GM12891 (cell line): ENCODE data around the gene TUBGCP2.

Experiments used
- DNase-seq: peaks from one replicate; pipeline ENCODE4 v3.0.0; 2011; ENCODE audit warnings: low spot score; ENCODE audit not compliant: insufficient read length
- FAIRE-seq: peaks from 2 replicates; lab custom pipeline; 2011; peaks lifted over from hg19 to GRCh38; lab: Jason Lieb, UNC
- PAX5 ChIP-seq: IDR thresholded peaks from 2 replicates; pipeline ENCODE4 v1.6.1; 2011; ENCODE audit warnings: low read length, moderate library complexity, mild to moderate bottlenecking; ENCODE audit not compliant: insufficient read depth, severe bottlenecking
- POLR2A ChIP-seq: IDR thresholded peaks from 2 replicates; pipeline ENCODE4 v1.6.1; 2011; ENCODE audit warnings: low read depth, low read length, control low read depth
- POLR2AphosphoS5 ChIP-seq: IDR thresholded peaks from 2 replicates; pipeline ENCODE4 v1.6.1; 2011; ENCODE audit warnings: low read depth, low read length, control low read depth
- POU2F2 ChIP-seq: IDR thresholded peaks from 2 replicates; pipeline ENCODE4 v1.6.1; 2011; ENCODE audit warnings: low read depth, mild to moderate bottlenecking, control low read depth, low read length, moderate library complexity
- SPI1 ChIP-seq: IDR thresholded peaks from 2 replicates; pipeline ENCODE4 v1.6.1; 2011; ENCODE audit warnings: low read depth, low read length, control low read depth
- TAF1 ChIP-seq: IDR thresholded peaks from 2 replicates; pipeline ENCODE4 v1.6.1; 2011; ENCODE audit warnings: low read depth, low read length, control low read depth

TUBGCP2 gene

DNA sequence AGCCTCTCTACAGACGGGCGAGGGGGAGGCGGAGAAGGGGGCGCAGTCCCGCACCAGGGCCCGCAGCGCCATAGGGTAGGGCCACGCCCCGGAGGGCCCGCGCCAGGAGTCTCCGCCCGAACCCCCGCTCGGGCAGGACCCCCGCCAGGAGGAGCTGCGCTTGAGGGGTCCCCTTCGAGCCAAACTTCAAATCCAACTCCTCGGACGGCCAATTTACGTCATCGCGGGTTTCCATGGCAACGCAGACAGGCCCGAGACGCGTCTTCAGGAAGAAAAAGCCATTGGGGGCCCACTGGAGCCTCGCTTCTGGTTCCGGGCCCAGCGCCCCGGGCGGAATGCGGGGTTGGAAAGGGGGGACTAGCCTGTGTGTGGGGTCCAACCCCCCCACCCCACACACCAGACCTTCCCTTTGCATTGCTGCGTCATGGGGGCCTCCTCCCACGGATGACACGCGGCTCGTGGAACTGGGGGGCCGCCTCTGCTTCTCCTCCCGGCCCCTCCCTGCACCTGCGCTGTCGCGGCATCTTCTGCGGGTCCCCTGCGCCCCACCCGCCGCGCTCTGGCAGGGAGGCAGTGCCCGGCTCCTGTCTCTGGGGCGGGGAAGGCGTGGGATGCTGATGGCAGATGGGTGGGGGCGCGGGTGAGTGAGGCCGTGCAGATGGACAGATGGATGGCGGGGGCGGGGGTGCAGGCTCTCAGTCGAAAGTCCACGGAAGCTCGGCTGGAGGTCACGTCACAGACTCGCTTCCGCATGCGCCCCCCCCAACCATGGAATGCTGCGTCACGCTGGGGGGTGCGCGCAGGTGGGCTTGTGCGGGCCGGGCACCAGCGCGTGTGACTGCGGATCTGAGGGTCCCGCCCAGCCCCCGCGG is 26.8 kb upstream of the TUBGCP2 start:
- TF ChIP-seq POU2F2 (no peak), SPI1 (no peak), POLR2AphosphoS5 (no peak), TAF1 (no peak), POLR2A (no peak), PAX5 (no peak)
- DNase-seq (peak; percentile 77), FAIRE-seq (peak; percentile 68)

DNA sequence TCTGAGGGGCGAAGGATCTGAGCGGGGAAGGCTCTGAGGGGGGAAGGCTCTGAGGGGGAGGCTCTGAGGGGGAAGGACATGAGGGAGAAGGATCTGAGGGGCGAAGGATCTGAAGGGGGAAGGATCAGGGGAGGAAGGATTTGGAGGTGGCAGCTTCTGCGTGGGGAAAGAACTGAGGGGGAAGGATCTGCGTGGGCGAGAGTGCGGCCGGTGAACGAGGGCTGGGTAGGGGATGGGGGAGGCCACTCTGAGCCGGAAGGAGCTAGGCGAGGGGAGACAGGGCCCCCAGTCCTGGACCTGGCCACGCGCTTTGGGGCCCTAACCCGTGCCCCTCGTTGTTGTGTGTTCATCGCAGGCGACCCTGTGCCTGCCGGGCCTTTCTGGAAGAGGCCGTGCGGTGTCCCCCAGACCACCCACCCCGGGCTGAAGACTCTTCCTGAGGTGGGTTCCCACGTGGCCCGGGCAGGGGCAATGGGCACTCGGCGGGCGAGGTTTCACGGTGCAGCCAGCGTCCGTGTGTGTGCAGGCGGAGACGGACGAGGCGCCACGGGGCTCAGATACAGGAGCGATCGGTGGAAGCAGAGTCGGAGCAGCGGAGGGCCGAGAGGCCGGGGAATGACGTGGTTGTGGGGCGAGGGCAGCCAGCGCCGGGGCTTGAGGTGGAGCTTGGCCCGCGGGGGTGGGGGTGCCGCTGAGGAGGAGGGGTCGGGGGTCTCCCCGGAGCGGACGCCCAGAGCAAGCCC is 26.0 kb upstream of the TUBGCP2 start:
- DNase-seq (no peak), FAIRE-seq (no peak)
- TF ChIP-seq POLR2AphosphoS5 (no peak), PAX5 (no peak), POLR2A (no peak), POU2F2 (no peak), SPI1 (no peak), TAF1 (no peak)

GRCh38 chr10:133332936-133333699 is 24.4 kb upstream of the TUBGCP2 start:
- no peak for TF ChIP-seq PAX5
- no peak for FAIRE-seq
- no peak for DNase-seq

DNA sequence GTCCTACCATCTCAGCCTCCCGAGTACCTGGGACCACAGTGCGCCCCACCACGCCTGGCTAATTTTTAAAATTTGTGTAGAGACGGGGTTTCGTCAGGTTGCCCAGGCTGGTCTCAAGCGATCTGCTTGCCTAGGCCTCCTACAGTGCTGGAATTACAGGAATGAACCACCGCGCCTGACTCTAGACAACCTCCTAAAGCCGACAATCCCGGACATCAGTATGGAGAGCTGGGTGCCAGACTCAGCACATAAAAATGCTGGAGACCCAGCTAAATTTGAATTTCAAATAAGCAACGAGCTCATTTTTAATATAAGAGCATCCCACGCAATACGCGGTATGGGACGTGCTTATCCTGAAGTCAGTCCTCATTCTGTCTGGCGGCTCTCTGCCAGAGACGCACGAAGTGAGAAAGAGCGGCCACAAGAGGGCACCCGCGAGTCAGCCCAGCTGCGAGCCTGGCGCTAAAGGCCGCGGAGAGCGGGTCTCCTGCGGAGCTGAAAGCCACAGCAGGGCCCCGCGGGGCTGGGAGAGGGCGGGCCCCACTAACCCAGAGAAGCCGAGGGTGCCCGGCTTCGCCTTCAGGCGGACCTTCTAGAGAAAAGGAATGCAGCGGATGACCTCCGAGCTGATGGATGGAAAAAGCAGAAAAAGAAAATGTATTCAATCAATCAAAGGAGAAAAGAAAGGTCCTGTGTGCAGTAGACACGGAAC is 21.0 kb upstream of the TUBGCP2 start:
- peak; percentile 90 for FAIRE-seq
- peak; percentile 1 for TF ChIP-seq PAX5
- no peak for TF ChIP-seq TAF1
- peak; percentile 93 for DNase-seq

DNA sequence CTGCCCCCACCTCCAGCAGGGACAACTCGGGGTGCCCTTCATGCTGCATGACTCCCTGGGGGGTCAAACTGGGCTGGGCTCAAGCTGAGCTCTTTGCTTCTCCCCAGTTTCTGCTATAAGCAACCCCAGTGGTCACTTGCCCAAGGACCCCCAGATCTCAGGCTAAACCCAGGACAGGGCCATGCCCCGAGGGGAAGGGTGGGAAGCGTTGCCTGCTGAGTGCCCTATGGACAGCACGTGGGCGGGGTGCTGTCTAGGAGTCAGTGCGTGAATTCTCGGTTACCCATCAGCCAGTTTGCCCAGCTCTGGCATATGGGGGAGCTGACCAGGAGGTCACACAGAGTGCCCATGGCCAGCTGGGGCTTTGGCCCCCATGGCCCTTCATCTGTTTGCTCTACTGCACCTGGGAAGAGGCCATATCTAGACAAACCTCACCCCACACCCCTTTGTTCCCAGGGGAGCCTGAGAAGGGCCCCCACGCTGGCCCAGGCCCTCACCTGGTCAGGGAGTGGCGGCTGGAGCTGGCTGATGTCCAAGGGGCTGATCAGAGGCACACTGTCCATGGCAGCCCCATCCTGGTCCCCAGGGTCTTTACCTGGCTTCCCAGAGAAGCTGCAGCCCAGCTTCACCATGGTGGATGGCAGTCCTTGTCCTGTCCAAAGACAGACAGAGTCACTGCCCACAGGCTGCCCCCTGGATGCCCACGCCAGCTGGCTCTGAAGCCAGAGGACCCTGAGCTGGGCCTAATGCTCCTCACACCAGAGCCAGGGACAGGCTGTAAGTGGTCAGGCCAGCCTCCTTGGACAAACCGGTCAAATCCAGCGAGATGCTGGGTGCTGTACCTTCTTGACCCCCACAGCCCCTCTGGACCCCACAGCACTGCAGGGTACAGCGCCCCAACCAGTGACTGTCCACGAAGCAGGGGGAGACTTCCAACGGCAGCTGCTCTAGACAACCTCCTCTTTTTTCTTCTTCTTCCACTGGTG is 20.0 kb upstream of the TUBGCP2 start:
- DNase-seq (no peak), FAIRE-seq (no peak)
- no peak for TF ChIP-seq POLR2AphosphoS5
- TF ChIP-seq POLR2A: no peak
- no peak for TF ChIP-seq PAX5
- TF ChIP-seq TAF1: no peak
- no peak for TF ChIP-seq SPI1
- TF ChIP-seq POU2F2: no peak

GRCh38 chr10:133327651-133328357 is 19.1 kb upstream of the TUBGCP2 start:
- DNase-seq (no peak), FAIRE-seq (no peak)
- TF ChIP-seq POLR2AphosphoS5: no peak

DNA sequence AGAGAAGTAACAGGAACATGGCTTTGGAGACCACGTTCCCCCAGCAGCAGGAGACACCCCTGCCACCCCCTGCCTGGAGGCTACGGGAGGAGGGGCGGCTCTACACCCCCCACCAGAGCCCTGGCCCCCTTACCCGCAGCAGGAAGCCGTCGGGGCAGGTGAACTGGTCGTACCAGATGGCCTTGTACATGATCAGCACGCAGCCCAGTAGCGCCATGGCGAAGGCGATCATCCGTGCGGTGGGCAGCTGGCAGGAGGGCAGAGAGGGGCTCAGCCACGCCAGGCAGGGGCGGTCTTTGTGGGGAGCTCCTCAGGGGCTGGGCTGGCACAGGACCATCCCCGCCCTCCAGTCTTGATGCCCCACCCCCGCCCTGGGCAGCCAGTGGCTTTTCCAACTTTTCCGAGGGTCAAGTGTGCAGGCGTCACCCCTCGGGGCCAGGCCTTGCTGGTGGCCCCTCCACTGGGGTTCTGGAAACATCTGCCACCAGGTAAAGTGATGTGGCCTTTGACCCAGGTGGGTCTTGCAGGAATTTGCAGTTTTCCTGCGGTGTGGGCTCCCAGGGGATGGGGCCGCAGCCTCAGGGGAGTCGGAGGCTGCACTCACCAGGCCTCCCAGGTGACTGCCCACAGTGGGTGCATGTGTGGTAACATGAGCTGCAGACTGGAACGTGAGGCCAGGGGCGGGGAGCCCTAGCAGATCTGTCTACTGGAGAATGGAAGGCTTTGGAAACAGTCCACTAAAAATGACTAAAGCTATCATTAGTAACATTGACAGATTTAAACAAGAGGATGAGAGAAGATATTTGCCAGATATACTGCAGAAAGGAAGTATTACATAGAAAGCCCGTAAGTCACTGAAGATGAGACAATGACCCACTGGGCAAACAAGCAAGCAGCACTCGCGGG is 18.3 kb upstream of the TUBGCP2 start:
- FAIRE-seq (no peak), DNase-seq (no peak)
- TF ChIP-seq TAF1 (no peak), POLR2AphosphoS5 (no peak)

DNA sequence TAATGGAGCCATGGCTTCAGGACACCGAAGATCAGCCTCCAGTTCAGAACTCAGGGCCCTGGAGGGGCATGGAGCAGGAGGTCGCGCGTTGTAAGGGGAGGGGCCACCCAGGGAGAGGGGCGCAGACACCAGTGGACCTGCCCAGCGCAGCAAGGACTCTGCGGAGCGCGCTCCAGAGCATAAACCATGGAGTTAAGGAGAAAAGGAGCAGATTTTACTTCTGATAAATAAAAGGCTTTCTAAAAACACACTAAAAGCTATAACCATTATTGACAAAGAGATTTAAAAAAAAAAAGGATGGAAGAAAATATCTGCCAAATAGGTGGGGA is 17.5 kb upstream of the TUBGCP2 start:
- no peak for FAIRE-seq

More for the DNA sequence above, 17.5 kb upstream of the TUBGCP2 start:
- TF ChIP-seq SPI1: no peak
- TF ChIP-seq TAF1: no peak
- no peak for TF ChIP-seq POU2F2
- TF ChIP-seq POLR2AphosphoS5: no peak
- TF ChIP-seq POLR2A: no peak
- TF ChIP-seq PAX5: no peak
- DNase-seq: no peak
